Dermis microvascular lymphatic vessel endothelial cell (primary cell): Measurements from ENCODE around the gene IRAK3. TPM values are rescaled to one million over a fixed set of nuclear protein-coding genes. Genes with fewer than 3 reads are reported as not detected.
"Not testable (repeated sequence)": the region's sequence is repeated elsewhere in the genome, so short reads cannot be mapped to it uniquely, and the experiment has no call there.

Experiments used
- DNase-seq, 2 donors: peaks; one replicate each; pipeline versions ENCODE4 v3.0.0 to v3.0.0-alpha.2; 2010; ENCODE audit warnings: low read depth in 2 of 2
- total RNA-seq: library from RNA; depleted of rRNA; stranded (reverse); fragments of >200 nt; gene quantifications from 2 replicates; pipeline ENCODE4 v1.2.1, GENCODE V29; 2014

IRAK3 gene
- total RNA-seq, 1 donor from 2014 or later = 9.5 TPM

DNA sequence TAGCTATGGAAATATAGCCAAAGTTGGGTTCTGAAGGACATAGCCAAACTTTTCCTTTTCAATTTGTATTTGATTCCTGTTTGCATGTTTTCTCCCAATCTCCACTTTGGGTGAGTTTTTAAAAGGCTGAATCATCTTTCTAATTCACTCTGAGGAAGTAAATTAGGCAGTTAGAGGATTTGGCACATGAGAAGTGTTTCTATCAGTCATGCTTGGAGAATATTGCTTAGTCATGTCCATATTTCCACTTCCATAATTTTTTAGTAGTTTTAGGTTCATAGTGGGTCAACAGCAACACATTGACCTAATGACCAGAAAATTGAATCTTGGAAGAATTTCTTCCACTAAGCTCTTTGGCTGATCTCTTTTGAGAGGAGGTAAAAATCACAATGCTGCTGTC, 21.8 kb downstream of the IRAK3 start:
- DNase-seq = peak in 1 of 2 donors; percentile 13

- DNase-seq = not testable (repeated sequence)
Measured at GRCh38 chr12:66211573-66211972, 22.6 kb downstream of the IRAK3 start.

GRCh38 chr12:66213011-66213410, 24.0 kb downstream of the IRAK3 start:
- not testable (repeated sequence) for DNase-seq

GRCh38 chr12:66217342-66217917, 28.4 kb downstream of the IRAK3 start:
- DNase-seq = peak in 1 of 2 donors; percentile 6

- no peak for DNase-seq
Measured at GRCh38 chr12:66228462-66228861, 39.4 kb downstream of the IRAK3 start.

DNA sequence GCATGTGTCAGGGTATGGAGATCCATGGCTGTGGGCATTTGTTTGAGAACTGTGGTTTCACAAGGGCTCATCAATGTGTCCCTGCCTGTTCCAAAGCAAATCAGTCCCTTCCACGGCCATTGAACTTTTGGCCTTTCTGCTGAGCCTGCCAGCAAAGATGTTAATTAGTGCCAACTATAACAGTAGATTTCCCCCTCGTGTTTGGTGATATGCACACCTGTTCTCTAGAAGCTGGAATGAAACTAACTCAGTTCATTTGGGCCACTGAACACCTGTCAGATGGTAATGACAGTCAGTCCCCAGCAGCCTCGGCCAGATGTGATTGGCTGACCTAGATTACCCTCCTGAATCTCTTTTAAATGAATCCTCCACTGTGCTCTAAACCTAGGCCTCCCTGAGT, 43.2 kb downstream of the IRAK3 start:
- peak; percentile 18 to 48 for DNase-seq

DNA sequence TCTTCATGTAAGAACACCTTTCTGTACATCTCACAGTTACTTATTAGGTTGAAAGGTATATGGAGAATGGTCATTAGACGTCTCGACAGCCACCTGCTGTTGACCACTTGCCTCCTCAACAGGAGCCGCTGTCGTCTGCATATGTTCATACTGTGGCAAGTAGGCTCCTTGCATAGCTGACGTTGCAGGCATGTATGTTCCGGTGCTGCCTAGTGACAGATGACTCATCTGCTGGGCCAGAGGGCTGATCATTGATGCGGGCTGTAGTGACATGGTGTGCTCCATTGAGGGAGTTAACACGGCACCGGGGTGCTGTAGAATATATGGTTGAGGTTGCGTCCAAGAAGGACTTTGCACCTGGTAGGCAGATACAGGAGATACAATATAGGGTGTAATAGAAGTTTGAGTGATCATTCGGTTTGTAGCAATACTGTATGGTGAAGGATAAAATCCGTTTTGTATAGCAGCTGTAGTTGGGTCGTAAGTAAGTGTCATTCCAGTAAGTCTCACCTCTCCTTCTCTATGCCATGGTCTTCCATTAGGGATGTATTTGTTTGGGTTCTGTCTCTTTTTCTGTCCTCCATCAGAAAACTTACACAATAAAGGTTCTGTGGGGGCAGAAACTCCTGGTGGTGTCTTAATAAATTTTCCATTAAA, 45.2 kb downstream of the IRAK3 start:
- peak in 1 of 2 donors; percentile 24 for DNase-seq

- peak in 1 of 2 donors; percentile 70 for DNase-seq
Measured at GRCh38 chr12:66234773-66235625, 46.0 kb downstream of the IRAK3 start.

- peak in 1 of 2 donors; percentile 19 for DNase-seq
Measured at GRCh38 chr12:66235626-66236281, 46.7 kb downstream of the IRAK3 start.

- DNase-seq = not testable (repeated sequence)
Measured at GRCh38 chr12:66236282-66236675, 47.3 kb downstream of the IRAK3 start.

- no peak for DNase-seq
Measured at GRCh38 chr12:66236969-66237368, 48.0 kb downstream of the IRAK3 start.

DNA sequence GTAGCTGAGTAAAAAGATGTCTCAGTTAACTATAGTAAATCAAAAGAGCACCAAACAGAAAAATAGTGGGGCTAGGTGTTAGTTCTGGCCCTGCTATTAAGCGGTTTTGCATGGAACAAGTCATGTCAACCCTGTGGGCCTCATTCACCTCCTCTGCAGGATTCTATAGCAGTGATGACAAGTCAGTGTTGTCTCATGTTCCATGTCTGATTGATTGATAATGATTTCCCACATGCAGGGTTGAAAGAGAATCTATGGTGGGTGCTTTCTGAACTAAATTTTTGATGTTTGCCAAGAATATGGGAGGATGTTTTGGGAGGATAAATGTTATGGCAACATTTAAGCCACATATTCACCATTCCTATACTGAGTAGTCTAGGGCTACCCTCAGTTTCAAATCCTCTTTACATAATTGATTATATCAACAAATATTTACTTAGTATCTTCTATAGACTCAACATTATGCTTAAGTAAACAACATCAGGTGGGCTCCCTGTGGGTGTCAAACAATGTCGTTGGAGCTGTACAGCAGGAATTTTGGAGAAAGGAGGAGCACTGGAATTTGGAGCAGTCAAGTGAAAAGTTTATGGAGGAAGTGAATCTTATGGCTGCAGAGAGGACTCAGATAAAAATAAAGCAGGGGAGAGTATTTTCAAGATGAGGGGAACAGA, 48.6 kb downstream of the IRAK3 start:
- no peak for DNase-seq

DNA sequence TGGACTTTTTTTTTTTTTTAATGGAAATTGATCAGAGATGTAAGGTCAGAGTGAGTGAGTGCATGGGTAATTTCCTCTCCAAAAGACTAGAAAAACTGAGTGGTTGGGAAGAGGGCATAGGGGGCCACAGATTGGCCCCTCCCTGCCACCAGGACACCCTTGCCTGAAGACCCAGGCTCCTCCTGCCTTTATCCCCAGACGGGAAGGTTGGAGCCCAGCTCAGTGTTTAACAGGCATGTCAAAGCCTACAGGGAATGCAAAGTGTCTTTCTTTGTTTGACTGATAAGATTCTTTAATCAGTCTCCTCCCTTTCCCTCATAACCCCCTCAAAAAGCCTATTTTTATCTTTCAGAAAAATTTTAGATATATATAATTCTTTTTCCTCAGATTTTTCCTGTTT, 50.3 kb downstream of the IRAK3 start:
- DNase-seq = no peak

GRCh38 chr12:66240096-66240820, 51.2 kb downstream of the IRAK3 start:
- no peak for DNase-seq

GRCh38 chr12:66241061-66242043, 52.3 kb downstream of the IRAK3 start:
- no peak for DNase-seq

- no peak for DNase-seq
Measured at GRCh38 chr12:66242311-66242710, 53.3 kb downstream of the IRAK3 start.

- DNase-seq = no peak
Measured at GRCh38 chr12:66243911-66244310, 54.9 kb downstream of the IRAK3 start.

GRCh38 chr12:66244446-66244845, 55.4 kb downstream of the IRAK3 start:
- no peak for DNase-seq

DNA sequence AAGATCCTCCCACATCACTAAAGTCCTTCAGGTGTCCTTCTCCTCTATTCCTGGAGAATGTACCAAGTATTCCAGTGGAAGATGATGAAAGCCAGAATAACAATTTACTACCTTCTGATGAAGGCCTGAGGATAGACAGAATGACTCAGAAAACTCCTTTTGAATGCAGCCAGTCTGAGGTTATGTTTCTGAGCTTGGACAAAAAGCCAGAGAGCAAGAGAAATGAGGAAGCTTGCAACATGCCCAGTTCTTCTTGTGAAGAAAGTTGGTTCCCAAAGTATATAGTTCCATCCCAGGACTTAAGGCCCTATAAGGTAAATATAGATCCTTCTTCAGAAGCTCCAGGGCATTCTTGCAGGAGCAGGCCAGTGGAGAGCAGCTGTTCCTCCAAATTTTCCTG, 58.7 kb downstream of the IRAK3 start:
- no peak for DNase-seq
